Sigmoid colon (tissue), 7 donors: Measurements from ENCODE around the gene PPP1R37. TPM values are rescaled to one million over a fixed set of nuclear protein-coding genes. Genes with fewer than 3 reads are reported as not detected.

Experiments used
- DNase-seq: peaks from one replicate; pipeline ENCODE4 v3.0.0-alpha.2; 2019
- H3K27ac ChIP-seq, 4 donors: fragments of 200-600 bp; sonication (generic); one replicate each; pipeline ENCODE4 v1.5.1; 2016 to 2019; ENCODE audit warnings: mild to moderate bottlenecking in 1 of 4
- H3K27me3 ChIP-seq, 3 donors: fragments of 200-600 bp; sonication (generic); one replicate each; pipeline ENCODE4 v1.5.1; 2019; ENCODE audit warnings: mild to moderate bottlenecking in 1 of 3
- H3K36me3 ChIP-seq, 4 donors: fragments of 200-600 bp; sonication (generic); one replicate each; pipeline ENCODE4 v1.5.1; 2016 to 2019
- H3K4me1 ChIP-seq, 4 donors: fragments of 200-600 bp; sonication (generic); one replicate each; pipeline ENCODE4 v1.5.1; 2017 to 2019
- H3K4me3 ChIP-seq, 4 donors: fragments of 200-600 bp; sonication (generic); one replicate each; pipeline ENCODE4 v1.5.1; 2017 to 2019; ENCODE audit warnings: mild to moderate bottlenecking in 2 of 4, moderate library complexity in 1 of 4
- H3K9me3 ChIP-seq, 4 donors: fragments of 200-600 bp in 3 of 4; sonication (generic) in 3 of 4; one replicate each; pipeline versions ENCODE4 v1.5.1 to v1.6.1; 2013 to 2019
- CTCF ChIP-seq, 4 experiments: fragments of 450-650 bp in 3 of 4; fragments of 200-600 bp in 1 of 4; IDR thresholded peaks; one replicate each; pipeline ENCODE4 v1.5.1; 2016 to 2019; ENCODE audit warnings: antibody characterized with exemption in 4 of 4, mild to moderate bottlenecking in 3 of 4, moderate library complexity in 2 of 4
- EP300 ChIP-seq, 4 donors: sonication (generic); formaldehyde crosslinking; IDR thresholded peaks; one replicate each; pipeline ENCODE4 v1.6.1; 2017; ENCODE audit warnings: antibody characterized with exemption in 4 of 4
- POLR2A ChIP-seq, 2 donors: fragments of 450-650 bp; IDR thresholded peaks; one replicate each; pipeline ENCODE4 v1.6.1; 2016; ENCODE audit warnings: antibody characterized with exemption in 2 of 2, mild to moderate bottlenecking in 2 of 2, moderate library complexity in 2 of 2
- POLR2AphosphoS5 ChIP-seq, 4 donors: sonication (generic); formaldehyde crosslinking; IDR thresholded peaks; one replicate each; pipeline ENCODE4 v1.6.1; 2017; ENCODE audit warnings: antibody characterized with exemption in 4 of 4
- WGBS, 2 donors: extraction: QIAGEN DNeasy Blood & Tissue Kit; methylation state at CpG; one replicate each; pipeline ENCODE4 v1.1.7; 2013; 5-methylcytosine and 5-hydroxymethylcytosine counted together
- intact Hi-C: fragments of 100-400 bp; cut with DNase I; formaldehyde crosslinking; loops from one replicate; pipeline ENCODE4 v1.15.1; 2023
- polyA plus RNA-seq, 3 donors: library from polyadenylated mRNA; stranded (reverse); fragments of 200-250 nt; gene quantifications; one replicate each; pipeline ENCODE4 v1.2.3, GENCODE V29; 2013
- total RNA-seq, 4 donors: library from RNA; depleted of rRNA; stranded (reverse); fragments of >200 nt; gene quantifications; one replicate each; pipeline ENCODE4 v1.1.0, GENCODE V29; 2016
- donor health status: healthy with polysubstance abuse.
- donor health status: Bipolar disorder and iron deficiency.
- donor health status: healthy.

Gene PPP1R37
- total and polyA plus RNA-seq, 7 donors: 17.8 to 32.5 (median 21.6) TPM

GRCh38 chr19:45144431-45145269 is 51.7 kb downstream of the PPP1R37 start:
- no peaks in the 10 kb centered on the region for H3K9me3 ChIP-seq
- WGBS, 2 donors: 96 to 97% methylated on average over 53 of the region's 53 CpGs
- peaks cover 24 to 64% (median 37%) of the 10 kb centered on the region in 4 donors for H3K36me3 ChIP-seq
- H3K4me1 ChIP-seq: no peaks in the 10 kb centered on the region
- no peak overlapping the region for H3K4me3 ChIP-seq
- DNase-seq: no peak
- TF ChIP-seq CTCF (IDR thresholded peaks at IDR 0.05) (no peak), POLR2AphosphoS5 (IDR thresholded peaks at IDR 0.05) (no peak), POLR2A (IDR thresholded peaks at IDR 0.05) (no peak), EP300 (IDR thresholded peaks at IDR 0.05) (no peak)
- no peak overlapping the region for H3K27ac ChIP-seq
- H3K27me3 ChIP-seq: peaks cover 0 to under 1% (median 0%) of the 10 kb centered on the region in 3 donors
- intact Hi-C loops: no loop called here

- H3K36me3 ChIP-seq: peaks cover 24 to 60% (median 37%) of the 10 kb centered on the region in 4 donors
- intact Hi-C loops: no loop called here
- no peak overlapping the region for H3K27ac ChIP-seq
- H3K27me3 ChIP-seq: peaks cover 2 to 10% (median 5%) of the 10 kb centered on the region in 3 donors
- no peaks in the 10 kb centered on the region for H3K9me3 ChIP-seq
- no peaks in the 10 kb centered on the region for H3K4me1 ChIP-seq
- TF ChIP-seq EP300 (IDR thresholded peaks at IDR 0.05): no peak
- TF ChIP-seq POLR2A (IDR thresholded peaks at IDR 0.05): no peak
- WGBS, 2 donors: 96 to 97% methylated on average over 54 of the region's 54 CpGs
- DNase-seq: no peak
- H3K4me3 ChIP-seq: no peak overlapping the region
Observed at GRCh38 chr19:45145270-45146189, 52.6 kb downstream of the PPP1R37 start.

GRCh38 chr19:45146251-45146650 is 53.3 kb downstream of the PPP1R37 start:
- no peak for TF ChIP-seq POLR2AphosphoS5 (IDR thresholded peaks at IDR 0.05)
- peaks cover 24 to 53% (median 33%) of the 10 kb centered on the region in 4 donors for H3K36me3 ChIP-seq

GRCh38 chr19:45146741-45147205 is 53.8 kb downstream of the PPP1R37 start:
- intact Hi-C loops: no loop called here
- Histone ChIP-seq H3K27ac (no peak overlapping the region), H3K27me3 (peaks cover 14 to 22% (median 17%) of the 10 kb centered on the region in 3 donors), H3K36me3 (peaks cover 24 to 48% (median 31%) of the 10 kb centered on the region in 4 donors), H3K4me3 (no peak overlapping the region), H3K4me1 (peaks cover 0 to 3% (median 2%) of the 10 kb centered on the region in 4 donors), H3K9me3 (no peaks in the 10 kb centered on the region)
- WGBS, 2 donors: 90 to 92% methylated on average over 18 of the region's 18 CpGs
- TF ChIP-seq POLR2AphosphoS5 (IDR thresholded peaks at IDR 0.05) (no peak), CTCF (IDR thresholded peaks at IDR 0.05) (no peak), EP300 (IDR thresholded peaks at IDR 0.05) (no peak), POLR2A (IDR thresholded peaks at IDR 0.05) (no peak)
- no peak for DNase-seq

More at GRCh38 chr19:45146251-45146650, 53.3 kb downstream of the PPP1R37 start:
- no peak overlapping the region for H3K27ac ChIP-seq
- H3K4me1 ChIP-seq: no peaks in the 10 kb centered on the region
- no peak for DNase-seq
- H3K4me3 ChIP-seq: no peak overlapping the region
- H3K27me3 ChIP-seq: peaks cover 9 to 17% (median 12%) of the 10 kb centered on the region in 3 donors
- H3K9me3 ChIP-seq: no peaks in the 10 kb centered on the region
- intact Hi-C loops: no loop called here
- WGBS, 2 donors: 86 to 88% methylated on average over 13 of the region's 13 CpGs

GRCh38 chr19:45147835-45148676 is 55.1 kb downstream of the PPP1R37 start:
- TF ChIP-seq CTCF (IDR thresholded peaks at IDR 0.05) (no peak), POLR2A (IDR thresholded peaks at IDR 0.05) (no peak)
- no peaks in the 10 kb centered on the region for H3K9me3 ChIP-seq
- no peak for DNase-seq
- WGBS, 2 donors: 88 to 89% methylated on average over 18 of the region's 18 CpGs
- H3K4me1 ChIP-seq: peaks cover 0 to 15% (median 15%) of the 10 kb centered on the region in 4 donors
- no peak overlapping the region for H3K27ac ChIP-seq
- H3K36me3 ChIP-seq: peaks cover 13 to 35% (median 21%) of the 10 kb centered on the region in 4 donors
- no peak overlapping the region for H3K4me3 ChIP-seq
- peaks cover 27 to 35% (median 30%) of the 10 kb centered on the region in 3 donors for H3K27me3 ChIP-seq
- intact Hi-C loops: no loop called here
